Stimulated activated effector memory CD8-positive, alpha-beta T cell treated with anti-CD3 and anti-CD28 coated beads, Interleukin-12 subunit alpha, Interleukin-12 subunit beta, amount 100 ng/mL, for 72 hours (primary cell): ENCODE data around the gene VGF.
"Not testable (repeated sequence)": the region's sequence is repeated elsewhere in the genome, so short reads cannot be mapped to it uniquely, and the experiment has no call there.

ENCODE experiments used
- ATAC-seq: fragments of 150-1000 bp; cut with Tn5 transposase; 2 replicates; pipeline ENCODE4 v1.10.0; 2021
- DNase-seq, 2 donors: peaks; one replicate each; pipeline ENCODE4 v3.0.0; 2021 to 2022; ENCODE audit warnings: low spot score in 2 of 2
- H3K27ac Mint-ChIP-seq: one replicate; pipeline ENCODE4 v1.8.0; 2022; ENCODE audit warnings: mild to moderate bottlenecking, mixed read lengths
- H3K36me3 Mint-ChIP-seq: one replicate; pipeline ENCODE4 v1.8.0; 2022; ENCODE audit warnings: mild to moderate bottlenecking, mixed read lengths
- H3K4me1 Mint-ChIP-seq: one replicate; pipeline ENCODE4 v1.8.0; 2022; ENCODE audit warnings: mixed read lengths
- H3K4me3 Mint-ChIP-seq: one replicate; pipeline ENCODE4 v1.8.0; 2022; ENCODE audit warnings: mild to moderate bottlenecking, mixed read lengths
- H3K9me3 Mint-ChIP-seq: one replicate; pipeline ENCODE4 v1.8.0; 2022; ENCODE audit warnings: mixed read lengths

Gene VGF

GRCh38 chr7:101165075-101165957 is at the start of gene VGF:
VGF (minus strand) TSS chr7:101165569; CDS start chr7:101164843, 726 bp downstream.
- Mint-ChIP-seq H3K4me1 (peaks cover 54% of the 10 kb centered on the region), H3K36me3 (peaks cover 34% of the 10 kb centered on the region)

GRCh38 chr7:101212014-101212413 is 46.6 kb upstream of the VGF start:
- Mint-ChIP-seq H3K36me3 (peaks cover 78% of the 10 kb centered on the region), H3K27ac (peak overlapping the region; percentile 58), H3K4me1 (peaks cover 15% of the 10 kb centered on the region), H3K4me3 (no peak overlapping the region), H3K9me3 (no peaks in the 10 kb centered on the region)
- ATAC-seq (no peak), DNase-seq (no peak)

More at GRCh38 chr7:101165075-101165957, at the start of gene VGF:
- Mint-ChIP-seq H3K27ac (peak within 1 kb of the TSS; percentile 86), H3K4me3 (peak within 1 kb of the TSS; percentile 89), H3K9me3 (no peaks in the 10 kb centered on the region)
- peak; percentile 92 to 95 for DNase-seq
- ATAC-seq, result peak; percentile 87

GRCh38 chr7:101211501-101211900 is 46.1 kb upstream of the VGF start:
- ATAC-seq (no peak), DNase-seq (no peak)
- Mint-ChIP-seq H3K4me3 (no peak overlapping the region), H3K4me1 (peaks cover 10% of the 10 kb centered on the region), H3K27ac (peak overlapping the region; percentile 58), H3K36me3 (peaks cover 75% of the 10 kb centered on the region), H3K9me3 (no peaks in the 10 kb centered on the region)

GRCh38 chr7:101210143-101210542 is 44.8 kb upstream of the VGF start:
- ATAC-seq, result no peak

GRCh38 chr7:101208794-101209193 is 43.4 kb upstream of the VGF start:
- DNase-seq, result no peak
- H3K4me1 Mint-ChIP-seq, result peaks cover 3% of the 10 kb centered on the region

More at GRCh38 chr7:101210143-101210542, 44.8 kb upstream of the VGF start:
- Mint-ChIP-seq H3K9me3 (no peaks in the 10 kb centered on the region), H3K27ac (no peak overlapping the region), H3K4me3 (no peak overlapping the region), H3K4me1 (no peaks in the 10 kb centered on the region), H3K36me3 (peaks cover 63% of the 10 kb centered on the region)
- no peak for DNase-seq

GRCh38 chr7:101207459-101207858 is 42.1 kb upstream of the VGF start:
- peaks cover 7% of the 10 kb centered on the region for H3K4me1 Mint-ChIP-seq
- no peak for DNase-seq
- H3K27ac Mint-ChIP-seq, result no peak overlapping the region
- H3K4me3 Mint-ChIP-seq, result no peak overlapping the region
- no peaks in the 10 kb centered on the region for H3K9me3 Mint-ChIP-seq
- peaks cover 44% of the 10 kb centered on the region for H3K36me3 Mint-ChIP-seq
- no peak for ATAC-seq

More at GRCh38 chr7:101208794-101209193, 43.4 kb upstream of the VGF start:
- H3K36me3 Mint-ChIP-seq, result peaks cover 52% of the 10 kb centered on the region
- ATAC-seq, result no peak
- H3K9me3 Mint-ChIP-seq, result no peaks in the 10 kb centered on the region
- no peak overlapping the region for H3K4me3 Mint-ChIP-seq
- no peak overlapping the region for H3K27ac Mint-ChIP-seq

GRCh38 chr7:101206665-101207042 is 41.3 kb upstream of the VGF start:
- peaks cover 7% of the 10 kb centered on the region for H3K4me1 Mint-ChIP-seq
- H3K27ac Mint-ChIP-seq, result no peak overlapping the region
- DNase-seq (no peak), ATAC-seq (no peak)
- no peaks in the 10 kb centered on the region for H3K9me3 Mint-ChIP-seq
- H3K36me3 Mint-ChIP-seq, result peaks cover 40% of the 10 kb centered on the region
- no peak overlapping the region for H3K4me3 Mint-ChIP-seq

GRCh38 chr7:101205901-101206664 is 40.7 kb upstream of the VGF start:
- DNase-seq (no peak), ATAC-seq (no peak)
- H3K27ac Mint-ChIP-seq, result no peak overlapping the region
- H3K4me3 Mint-ChIP-seq, result no peak overlapping the region
- H3K9me3 Mint-ChIP-seq, result no peaks in the 10 kb centered on the region
- H3K36me3 Mint-ChIP-seq, result peaks cover 34% of the 10 kb centered on the region
- H3K4me1 Mint-ChIP-seq, result peaks cover 12% of the 10 kb centered on the region

GRCh38 chr7:101203740-101204738 is 38.7 kb upstream of the VGF start:
- not testable (repeated sequence) for ATAC-seq, DNase-seq, H3K9me3 Mint-ChIP-seq
- peaks cover 17% of the 10 kb centered on the region for H3K4me1 Mint-ChIP-seq
- peak overlapping the region; percentile 21 for H3K4me3 Mint-ChIP-seq
- H3K27ac Mint-ChIP-seq, result peak overlapping the region; percentile 49
- H3K36me3 Mint-ChIP-seq, result peaks cover 14% of the 10 kb centered on the region

GRCh38 chr7:101202603-101202918 is 37.2 kb upstream of the VGF start:
- ATAC-seq (no peak), DNase-seq (no peak)
- Mint-ChIP-seq H3K36me3 (peaks cover 2% of the 10 kb centered on the region), H3K4me1 (peaks cover 17% of the 10 kb centered on the region), H3K27ac (no peak overlapping the region), H3K4me3 (no peak overlapping the region), H3K9me3 (no peaks in the 10 kb centered on the region)

- Mint-ChIP-seq H3K4me1 (peaks cover 17% of the 10 kb centered on the region), H3K4me3 (peak overlapping the region; percentile 37), H3K36me3 (no peaks in the 10 kb centered on the region), H3K9me3 (no peaks in the 10 kb centered on the region), H3K27ac (no peak overlapping the region)
- ATAC-seq (peak; percentile 31), DNase-seq (no peak)
Measured at GRCh38 chr7:101201695-101202602, 36.6 kb upstream of the VGF start.

- Mint-ChIP-seq H3K27ac (peak within 1 kb of the TSS; percentile 10), H3K9me3 (no peaks in the 10 kb centered on the region), H3K36me3 (no peaks in the 10 kb centered on the region), H3K4me3 (peak within 1 kb of the TSS; percentile 37), H3K4me1 (peaks cover 17% of the 10 kb centered on the region)
- no peak for ATAC-seq
- DNase-seq, result no peak
Measured at GRCh38 chr7:101200862-101201599, 35.7 kb upstream of the VGF start, which contains the start of gene MOGAT3. MOGAT3 (minus strand) TSS chr7:101201036; CDS start chr7:101200854, 182 bp downstream.

GRCh38 chr7:101200504-101200861 is 35.1 kb upstream of the VGF start:
- H3K36me3 Mint-ChIP-seq, result no peaks in the 10 kb centered on the region
- H3K4me3 Mint-ChIP-seq, result peak overlapping the region; percentile 37
- no peak for DNase-seq
- peak overlapping the region; percentile 10 for H3K27ac Mint-ChIP-seq
- peaks cover 17% of the 10 kb centered on the region for H3K4me1 Mint-ChIP-seq
- no peaks in the 10 kb centered on the region for H3K9me3 Mint-ChIP-seq
- no peak for ATAC-seq
